Suppressor macrophage treated with lipopolysaccharide for 1 hour (primary cell): ENCODE measurements around the gene BTBD16.

Experiments
- DNase-seq, 3 donors: peaks; one replicate each; pipeline ENCODE4 v3.0.0-alpha.2; 2020 to 2022

BTBD16 gene

DNA sequence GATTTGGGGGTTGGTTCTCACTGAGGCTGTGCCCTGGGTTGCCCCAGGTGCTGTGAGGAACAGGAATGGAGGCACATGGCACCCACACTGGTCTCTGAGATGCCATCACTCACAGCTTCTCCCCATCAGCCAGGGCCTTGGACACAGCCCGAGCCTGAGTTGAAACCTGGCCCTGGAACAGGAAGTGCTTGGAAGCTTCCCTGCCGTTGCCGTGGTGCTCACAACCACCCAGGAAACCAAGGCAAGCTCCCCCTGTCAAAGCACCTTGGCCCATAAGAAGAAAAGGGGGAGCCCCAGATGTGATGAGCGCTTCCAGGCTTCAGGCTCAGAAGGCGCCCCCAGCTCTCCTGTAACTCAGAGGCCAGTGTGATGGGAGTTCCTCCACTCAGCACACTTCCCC lies at the start of gene BTBD16:
TSS of gene BTBD16 (plus strand) at position 221 of the 400 bp plus-strand sequence. CDS start 3,786 bp downstream, outside the sequence.
- no peak for DNase-seq

DNA sequence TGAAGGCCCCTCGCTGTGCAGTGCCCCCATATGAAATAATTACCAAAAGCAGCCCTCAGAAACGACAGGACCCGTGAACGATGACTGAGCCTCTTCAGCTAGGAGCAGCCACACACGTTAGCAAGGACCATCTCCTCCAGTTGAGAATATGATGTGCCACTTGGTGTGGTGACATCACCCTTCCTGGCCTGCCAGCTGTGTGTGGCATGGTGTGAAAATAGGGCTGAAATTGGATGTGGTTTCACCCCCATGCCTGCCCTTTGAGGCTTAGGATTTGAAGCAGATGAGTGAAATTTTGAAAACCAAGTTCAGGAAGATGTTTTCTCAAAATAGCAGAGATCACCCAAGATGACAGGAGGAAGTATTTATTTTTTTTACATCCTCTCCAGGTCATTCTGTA lies 49.1 kb upstream of the BTBD16 start:
- DNase-seq = no peak

DNA sequence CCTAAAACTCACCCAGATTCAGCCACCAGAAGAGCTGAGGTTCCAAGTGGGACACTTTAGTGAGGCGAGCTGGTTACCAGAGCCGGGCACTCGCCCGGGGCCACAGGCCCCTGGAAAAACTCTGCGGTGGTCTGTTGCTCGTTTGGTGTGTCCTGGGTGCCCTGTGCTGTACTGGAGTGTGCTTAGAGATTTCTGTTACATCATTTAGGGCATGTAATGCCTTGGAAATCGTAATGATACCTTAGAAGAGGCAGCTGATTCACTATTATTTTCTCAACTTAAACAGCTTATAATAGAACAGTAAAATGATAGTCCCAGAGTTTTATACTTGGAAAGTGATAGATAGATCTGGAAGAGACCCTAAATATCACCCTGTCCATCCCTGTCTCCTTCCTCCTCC lies 48.5 kb upstream of the BTBD16 start:
- no peak for DNase-seq

DNA sequence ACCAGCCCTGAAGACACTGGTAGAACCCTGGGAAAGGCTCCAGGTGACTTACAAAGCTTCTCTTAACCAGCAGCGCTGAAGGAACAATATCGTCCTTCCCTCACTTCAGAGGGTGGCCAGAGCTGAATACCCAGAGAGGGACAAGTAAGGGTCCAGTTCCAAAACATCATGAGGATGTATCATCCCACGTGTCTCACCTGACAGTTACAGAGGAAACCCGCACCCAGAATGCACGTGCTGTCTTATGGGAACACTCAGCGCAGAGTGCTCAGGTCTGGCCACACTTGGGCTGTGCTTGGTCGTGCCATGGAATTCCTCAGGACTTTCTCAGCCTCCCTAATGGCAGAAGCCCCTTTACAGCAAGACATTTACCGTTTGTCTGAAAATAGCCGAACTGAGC lies 46.9 kb upstream of the BTBD16 start:
- DNase-seq = no peak

DNA sequence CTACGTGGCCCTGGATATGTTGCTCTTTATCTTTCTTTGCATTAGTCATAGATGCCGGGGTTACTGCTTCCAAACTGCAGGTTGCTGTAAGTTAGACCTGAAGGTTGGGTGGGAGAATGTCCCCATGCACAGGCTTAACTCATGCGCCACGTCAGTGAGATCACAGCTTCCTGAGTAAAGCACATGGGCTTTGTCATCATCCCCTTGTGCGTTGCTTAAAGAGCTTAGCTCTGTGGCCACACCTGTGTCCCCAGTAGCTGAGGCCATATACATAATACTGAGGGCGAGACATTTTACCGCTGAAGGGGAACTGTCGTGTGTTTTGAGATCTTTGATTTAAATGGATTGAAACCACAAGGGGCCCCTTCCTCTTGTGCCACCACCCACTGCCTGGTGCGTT lies 45.8 kb upstream of the BTBD16 start:
- DNase-seq = no peak

DNA sequence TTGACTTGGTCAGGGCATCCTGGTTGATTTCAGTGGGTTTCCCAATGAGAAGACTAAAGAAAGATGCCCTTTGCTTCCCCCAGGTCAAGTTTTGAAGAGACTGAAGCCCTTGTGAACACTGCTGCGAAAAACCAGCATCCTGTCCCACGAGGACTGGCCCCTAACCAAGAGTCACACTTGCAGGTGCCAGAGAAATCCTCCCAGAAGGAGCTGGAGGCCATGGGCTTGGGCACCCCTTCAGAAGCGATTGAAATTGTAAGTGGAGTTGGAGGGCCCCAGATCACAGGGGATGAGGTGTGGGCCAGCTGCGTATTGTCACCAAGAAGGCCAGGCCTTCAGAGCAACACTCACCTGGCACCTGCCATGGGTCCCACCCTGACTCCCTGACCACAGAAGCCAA lies 43.3 kb upstream of the BTBD16 start:
- no peak for DNase-seq

DNA sequence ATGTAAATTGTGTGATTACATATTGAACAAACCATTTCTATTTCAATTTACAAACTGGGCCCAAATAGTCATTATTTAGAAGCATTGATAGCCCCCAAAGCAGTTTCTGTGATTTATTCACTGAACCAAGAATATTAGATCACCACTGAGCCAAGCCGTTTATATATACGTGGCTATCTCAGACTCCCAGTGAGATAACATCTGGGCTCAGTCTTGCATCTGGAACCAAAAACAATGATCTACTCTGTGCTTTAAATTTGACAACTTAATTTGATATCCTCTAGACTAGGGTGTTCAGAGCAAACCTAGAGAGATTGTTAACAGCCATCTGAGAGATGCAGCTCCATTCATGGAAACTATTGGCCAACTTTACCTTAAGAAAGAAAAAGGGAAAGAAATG lies 41.4 kb upstream of the BTBD16 start:
- no peak for DNase-seq

DNA sequence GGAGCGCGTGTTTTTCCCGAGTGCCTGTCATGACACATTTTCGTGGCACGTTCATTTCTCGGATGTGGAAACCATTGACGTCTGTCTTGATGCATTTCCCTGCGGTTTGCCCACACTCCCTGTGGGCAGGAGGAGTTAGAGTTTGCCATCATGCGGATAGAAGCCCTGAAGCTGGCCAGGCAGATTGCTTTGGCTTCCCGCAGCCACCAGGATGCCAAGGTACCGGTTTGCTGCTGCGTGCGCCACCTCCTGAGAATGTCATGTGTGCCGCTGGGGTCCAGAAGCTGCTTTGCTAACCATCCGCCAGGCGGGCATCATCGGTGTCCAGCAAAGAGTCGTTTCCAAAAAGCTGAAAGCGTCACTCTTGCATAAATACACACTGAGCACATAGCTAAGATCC lies 40.9 kb upstream of the BTBD16 start:
- DNase-seq = no peak

DNA sequence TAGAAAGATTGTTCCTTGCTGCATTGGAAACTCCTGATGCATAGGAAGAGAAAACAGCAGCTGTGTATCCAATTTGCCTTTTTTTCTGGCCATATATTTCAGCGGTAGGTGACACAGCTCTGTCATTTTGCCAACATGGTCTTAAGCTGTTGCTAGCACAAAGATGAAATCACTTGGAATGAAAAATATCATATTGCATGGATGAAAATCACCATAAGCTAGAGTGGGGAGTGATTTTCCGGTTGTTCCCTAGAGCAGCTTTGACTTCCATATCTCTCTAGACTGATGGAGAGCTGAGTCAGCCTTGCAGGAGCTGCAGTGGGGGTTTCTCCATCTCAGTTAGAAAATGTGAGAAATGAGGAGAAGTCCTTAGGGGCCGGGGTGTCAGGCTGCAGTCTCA lies 38.3 kb upstream of the BTBD16 start:
- DNase-seq = no peak

DNA sequence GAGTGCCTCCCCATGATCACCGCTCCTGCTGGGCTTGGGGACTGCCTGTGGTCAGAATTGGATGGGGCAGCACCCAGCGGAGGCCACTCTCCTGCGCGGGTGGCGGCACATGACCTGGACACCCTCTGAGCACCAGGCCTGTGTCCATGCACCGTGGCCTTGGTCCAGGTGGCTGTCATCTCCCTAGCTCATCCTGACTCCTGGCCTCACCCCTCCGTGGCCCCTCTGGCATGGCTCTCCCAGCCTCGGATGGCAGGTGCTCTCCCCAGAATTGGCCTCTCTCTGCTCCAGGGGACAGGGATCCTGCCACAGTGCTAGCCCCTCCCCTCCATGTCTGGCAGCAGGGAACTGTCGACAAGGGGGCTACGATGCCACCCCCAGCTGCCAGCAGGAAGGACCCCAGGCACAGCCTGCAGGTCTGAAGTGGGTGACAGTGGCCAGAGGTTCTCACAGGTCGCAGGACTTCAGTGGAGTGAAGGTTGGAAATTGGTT lies 37.2 kb upstream of the BTBD16 start:
- no peak for DNase-seq

DNA sequence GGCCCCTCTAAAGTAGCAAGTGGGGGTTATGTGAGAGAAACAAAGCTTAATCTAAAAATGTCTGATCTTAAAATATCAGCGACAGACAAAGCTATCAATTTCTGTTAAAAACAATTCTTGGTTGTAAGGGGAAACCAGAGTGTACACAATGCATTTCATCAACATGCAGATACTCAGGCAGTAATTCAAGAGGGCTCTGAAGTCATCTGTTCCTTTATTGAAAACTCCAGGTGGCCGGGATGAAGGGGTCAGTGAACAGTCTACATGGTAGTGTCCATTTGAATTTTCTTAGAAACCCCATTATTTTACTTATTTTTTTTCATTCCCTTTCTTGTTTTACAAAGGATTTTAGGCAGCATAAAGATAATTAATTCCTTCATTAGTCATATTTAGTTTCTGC lies 36.7 kb upstream of the BTBD16 start:
- no peak for DNase-seq

DNA sequence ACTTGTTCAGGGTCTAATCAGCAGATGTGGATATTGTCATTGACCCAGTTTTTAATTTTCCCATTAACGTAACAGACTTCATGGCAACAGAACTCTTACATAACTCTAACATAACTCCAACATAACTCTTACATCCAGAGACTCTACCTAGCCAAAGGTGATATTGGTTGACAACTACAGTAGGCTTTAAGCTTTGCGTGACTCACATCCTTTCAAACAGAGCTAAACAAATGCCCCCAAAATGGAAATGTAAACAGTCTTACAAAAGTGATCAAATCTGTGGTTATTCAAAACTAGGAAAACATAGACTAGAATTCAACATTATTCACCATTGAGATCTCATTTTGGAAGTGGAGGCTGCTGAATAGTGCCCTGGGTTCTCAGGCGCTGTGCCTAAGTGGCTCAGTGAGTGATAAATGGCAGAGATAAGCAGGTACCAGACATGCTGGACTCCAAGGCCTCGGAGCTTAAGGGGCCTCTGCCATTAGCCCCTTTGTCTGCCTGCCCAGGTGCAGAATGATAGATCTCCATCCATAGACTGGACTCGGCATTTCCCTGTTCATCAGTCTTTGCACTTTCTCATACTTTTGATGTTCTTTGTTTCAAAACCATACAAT lies 34.3 kb upstream of the BTBD16 start:
- no peak for DNase-seq

DNA sequence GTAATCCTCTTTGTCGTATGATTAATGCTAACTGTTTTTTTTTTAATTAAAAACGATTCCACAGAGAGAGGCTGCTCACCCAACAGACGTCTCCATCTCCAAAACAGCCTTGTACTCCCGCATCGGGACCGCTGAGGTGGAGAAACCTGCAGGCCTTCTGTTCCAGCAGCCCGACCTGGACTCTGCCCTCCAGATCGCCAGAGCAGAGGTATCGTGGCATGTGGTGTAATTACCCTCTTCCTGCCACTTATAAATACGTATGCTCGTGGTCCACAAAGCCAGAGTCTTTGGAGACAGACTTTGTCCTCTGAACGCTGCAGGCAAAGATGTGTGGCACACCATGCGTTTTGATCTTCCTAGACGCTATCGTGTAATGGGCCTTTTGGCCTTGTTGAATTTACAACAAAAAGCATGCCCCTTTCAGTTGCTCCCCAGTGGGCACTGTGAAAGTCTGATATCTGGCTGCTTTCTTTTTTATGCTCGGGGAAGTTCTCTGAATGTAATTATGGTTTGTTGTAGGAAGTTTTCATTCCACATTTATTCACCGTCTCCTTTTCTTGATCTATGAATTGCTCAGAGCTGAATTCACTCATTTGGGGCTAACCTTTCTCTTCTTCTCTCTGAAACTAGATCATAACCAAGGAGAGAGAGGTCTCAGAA lies 33.6 kb upstream of the BTBD16 start:
- no peak for DNase-seq

DNA sequence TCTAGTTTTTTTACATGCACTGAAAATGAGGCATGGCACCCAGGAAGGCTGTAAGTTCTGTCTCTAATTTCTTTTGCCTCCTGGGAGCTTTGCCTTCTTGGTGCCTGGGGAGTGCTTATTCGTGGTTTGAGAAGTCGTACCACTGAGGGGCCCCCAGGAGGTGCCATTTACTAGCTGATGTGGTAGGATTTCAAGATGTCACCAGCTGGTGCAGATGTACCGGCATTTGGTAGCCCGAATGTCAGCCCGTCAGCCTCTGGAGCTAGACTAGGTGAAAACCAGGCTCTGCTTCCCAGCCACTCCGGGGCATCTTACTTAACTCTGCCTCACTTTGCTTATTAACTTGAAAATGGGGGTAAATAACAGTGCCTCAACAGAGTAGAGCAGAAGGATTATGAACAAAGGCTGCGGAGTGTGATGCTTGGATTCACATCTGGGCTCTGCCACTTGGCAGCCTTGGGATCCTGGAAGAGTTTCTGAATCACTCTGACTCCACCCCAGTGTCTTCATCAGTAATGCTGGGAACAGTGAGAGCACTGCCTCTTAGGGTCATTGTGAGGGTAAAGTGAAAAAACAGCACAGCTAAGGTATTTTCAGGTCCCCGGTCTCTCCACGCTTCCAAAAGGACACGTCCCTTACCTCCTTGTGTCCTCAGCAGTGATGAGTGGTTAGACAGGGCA lies 31.4 kb upstream of the BTBD16 start:
- DNase-seq = no peak

DNA sequence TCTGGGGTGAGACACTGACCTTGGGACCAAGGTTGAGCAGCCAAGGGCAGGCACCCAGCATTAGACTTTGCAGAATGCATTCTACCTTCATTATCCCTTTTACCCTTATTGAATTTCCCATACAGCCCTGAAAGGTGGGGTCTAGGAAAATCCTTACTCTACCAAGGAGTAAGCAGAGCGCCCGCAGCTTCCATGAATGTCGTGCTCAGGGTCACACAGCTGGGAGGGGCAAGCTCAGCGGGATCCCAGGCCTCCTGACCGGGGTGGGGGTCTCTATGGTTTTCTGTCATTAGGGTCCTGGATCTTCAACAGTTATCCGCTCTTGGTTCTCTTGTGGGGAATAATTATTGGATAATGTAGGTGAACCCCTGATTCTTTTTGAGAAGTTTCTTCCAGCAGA lies 30.7 kb upstream of the BTBD16 start:
- DNase-seq = no peak

DNA sequence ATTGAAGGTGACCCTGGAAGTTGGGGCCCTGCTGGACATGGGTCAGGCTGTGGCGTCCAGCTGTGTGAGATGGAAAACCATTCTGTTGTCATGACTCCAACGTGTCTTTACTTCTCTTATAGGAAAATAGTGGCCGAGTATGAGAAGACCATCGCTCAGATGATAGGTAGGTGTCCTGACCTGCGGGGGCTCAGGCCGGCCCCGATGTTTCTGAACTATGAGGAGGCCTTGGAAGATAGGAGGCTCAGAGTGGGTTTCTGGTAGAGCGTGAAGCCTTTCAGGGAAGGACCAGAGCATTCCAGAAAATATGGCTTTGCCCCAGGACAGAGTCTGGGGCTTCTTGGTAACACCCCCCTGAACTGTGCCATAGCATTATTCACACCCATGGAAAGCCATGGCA lies 29.3 kb upstream of the BTBD16 start:
- DNase-seq = no peak

DNA sequence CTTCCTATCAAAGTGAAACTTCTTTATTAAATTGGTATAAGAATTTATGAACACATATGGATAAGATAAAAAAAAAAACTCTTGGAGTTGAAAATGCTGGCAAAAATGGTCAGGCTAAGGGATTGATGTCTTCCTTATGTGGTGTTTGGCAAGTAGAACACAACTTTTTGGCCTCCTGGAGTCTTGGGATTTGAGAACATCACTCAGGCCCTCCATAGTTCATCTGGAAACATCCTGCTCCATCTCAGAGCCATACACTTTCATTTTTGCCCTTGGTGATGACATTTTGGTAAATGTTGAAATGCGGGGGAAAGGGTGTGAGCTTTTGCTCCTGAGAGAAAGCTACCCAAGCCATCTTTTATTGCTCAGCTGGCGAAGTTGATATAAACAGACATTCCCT lies 27.5 kb upstream of the BTBD16 start:
- DNase-seq = no peak

DNA sequence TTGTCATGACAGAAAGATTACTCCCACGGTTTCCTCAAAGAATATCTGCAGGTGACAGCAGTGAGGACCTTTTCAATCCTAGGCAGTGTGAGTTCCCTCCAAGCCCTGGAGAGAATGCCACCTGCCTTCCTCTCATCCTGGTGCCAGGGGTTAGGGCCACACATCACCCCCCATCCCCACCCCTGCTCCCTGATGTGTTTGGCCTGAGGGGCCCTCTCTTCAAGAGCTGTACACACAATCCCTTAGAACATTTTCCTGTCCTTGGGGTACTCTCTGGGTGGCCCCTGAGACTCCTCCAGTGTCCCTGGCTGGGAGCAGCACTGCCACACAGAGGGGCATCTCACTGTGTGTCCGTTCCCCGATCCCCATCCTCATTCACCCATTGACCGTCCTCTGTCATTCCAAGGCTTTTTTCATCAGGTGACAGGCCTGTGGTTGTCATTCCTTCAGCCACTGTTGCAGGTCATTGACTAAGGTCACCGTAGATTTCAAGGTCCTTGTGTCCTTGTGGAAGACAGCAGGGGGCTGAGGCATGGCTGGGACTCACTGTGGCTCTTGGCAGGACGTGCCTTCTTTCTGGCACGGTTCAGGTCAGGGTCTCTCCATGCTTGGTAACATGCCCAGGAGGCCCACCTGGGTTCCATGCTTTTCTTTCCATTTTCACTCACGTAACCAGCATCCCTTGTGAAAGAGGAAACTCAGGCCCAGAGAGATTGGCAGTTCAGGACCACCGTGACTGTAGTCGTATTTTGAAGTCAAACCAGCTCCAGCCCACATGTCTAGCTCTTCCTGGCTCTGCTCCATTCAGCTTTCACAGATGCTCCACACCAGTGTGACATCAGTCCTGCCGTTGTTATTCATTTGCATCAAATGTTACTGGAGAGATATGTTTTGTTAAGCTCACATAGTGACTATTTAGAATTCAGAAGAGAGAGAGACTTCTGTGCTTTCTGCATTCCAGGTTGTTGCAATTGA lies 26.8 kb upstream of the BTBD16 start:
- no peak for DNase-seq

DNA sequence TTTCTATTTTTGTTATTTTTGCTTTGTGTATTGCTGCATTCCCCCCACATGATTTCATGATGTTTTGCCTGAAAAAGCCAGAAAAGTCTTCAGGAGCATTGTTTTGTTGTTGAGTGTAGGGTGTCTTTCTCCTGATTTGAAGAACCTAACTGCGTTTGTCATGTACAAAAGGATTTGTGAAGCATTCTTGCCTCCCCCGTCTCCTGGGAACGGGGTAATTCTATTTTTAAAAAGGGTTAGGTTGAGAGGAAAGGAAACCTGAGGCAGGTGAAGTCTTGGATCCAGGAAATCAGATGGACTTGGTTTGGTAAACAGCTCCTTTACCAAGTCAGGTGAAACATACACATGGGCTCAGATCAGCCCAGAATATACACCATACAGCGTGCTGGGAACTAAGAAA lies 26.0 kb upstream of the BTBD16 start:
- DNase-seq = no peak

DNA sequence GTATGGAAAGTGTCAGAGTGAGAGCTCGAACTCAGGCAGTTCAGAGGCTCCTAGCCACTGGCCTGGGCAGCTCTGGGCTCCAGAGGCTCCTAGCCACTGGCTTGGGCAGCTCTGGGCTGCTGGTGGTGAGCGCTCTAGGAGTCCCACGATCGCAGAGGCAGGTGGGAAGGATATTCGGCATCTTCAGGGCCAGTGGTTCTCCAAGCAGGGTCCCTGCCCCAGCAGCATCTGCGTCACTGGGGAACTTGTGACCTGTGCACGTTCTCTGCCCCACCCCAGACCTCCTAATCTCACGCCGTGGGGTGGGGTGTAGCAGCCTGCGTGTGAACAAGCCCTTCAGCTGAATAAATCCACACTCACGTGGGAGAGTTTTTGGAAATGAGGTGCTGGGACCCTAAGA lies 25.2 kb upstream of the BTBD16 start:
- no peak for DNase-seq

DNA sequence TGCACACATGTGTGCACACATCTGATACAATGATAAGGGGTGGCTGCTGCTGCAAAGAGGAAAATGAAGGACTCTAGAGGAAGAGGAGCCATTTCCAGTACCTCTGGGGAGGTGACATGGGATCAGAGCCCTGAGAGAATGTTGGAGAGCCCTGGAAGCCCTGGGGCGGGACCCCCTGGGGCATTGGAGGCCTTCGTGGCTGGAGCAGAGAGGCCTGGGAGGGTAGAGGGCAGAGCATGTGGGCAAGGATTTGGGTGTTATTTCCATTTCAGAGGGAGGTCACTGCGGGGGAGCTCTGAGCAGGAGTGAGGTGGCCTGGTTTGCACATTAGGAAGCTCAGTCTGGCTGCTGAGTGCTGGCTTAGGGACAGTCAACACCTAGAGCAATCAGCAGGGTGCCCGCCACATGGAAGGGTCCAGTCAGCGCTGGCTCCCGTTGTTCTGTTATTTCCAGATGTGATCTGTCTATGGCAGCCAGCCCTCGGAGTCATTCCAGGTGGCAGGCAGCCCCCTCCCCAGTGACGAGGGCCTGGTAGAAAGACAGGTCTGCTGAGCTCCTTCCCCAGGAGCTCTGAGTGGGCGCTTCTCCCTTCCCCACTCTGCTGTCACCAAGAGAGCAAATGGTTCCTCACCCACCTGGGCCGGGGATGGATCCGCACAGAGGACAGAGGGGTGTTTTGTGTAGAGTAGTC lies 24.1 kb upstream of the BTBD16 start:
- no peak for DNase-seq
